ENCODE results near the gene ADGRA3.

GRCh38 chr4:22552812-22553211 is 36.9 kb upstream of the ADGRA3 start:
- TF ChIP-seq EZH2 (IDR thresholded peaks at IDR 0.05): no peak
- TF ChIP-seq POLR2AphosphoS5 (IDR thresholded peaks at IDR 0.05; ENCODE audit: borderline replicate concordance, low read depth, low read length): no peak

Measured in SK-N-MC (cell line).